ENCODE data around the gene AWAT2. TPM values are rescaled to one million over a fixed set of nuclear protein-coding genes. Genes with fewer than 3 reads are reported as not detected.

AWAT2 gene
- not detected for total RNA-seq

- H3K4me1 Mint-ChIP-seq: no peaks in the 10 kb centered on the region
- H3K36me3 Mint-ChIP-seq: no peaks in the 10 kb centered on the region
- peaks cover 1% of the 10 kb centered on the region for H3K27me3 Mint-ChIP-seq
- ATAC-seq (ENCODE audit: low read depth) (no peak), DNase-seq (no peak)
- H3K4me3 Mint-ChIP-seq: no peak within 1 kb of the TSS
- H3K9me3 Mint-ChIP-seq: no peaks in the 10 kb centered on the region
- no peak within 1 kb of the TSS for H3K27ac Mint-ChIP-seq
- POLR2A ChIA-PET: no interaction called here
Observed at GRCh38 chrX:70049925-70050324, at the start of gene AWAT2. AWAT2 (minus strand) TSS chrX:70049938; CDS start chrX:70049932, 6 bp downstream.

- H3K36me3 Mint-ChIP-seq: no peaks in the 10 kb centered on the region
- ATAC-seq (ENCODE audit: low read depth): no peak
- H3K27ac Mint-ChIP-seq: no peak overlapping the region
- peaks cover 4% of the 10 kb centered on the region for H3K27me3 Mint-ChIP-seq
- H3K9me3 Mint-ChIP-seq: no peaks in the 10 kb centered on the region
- no peak overlapping the region for H3K4me3 Mint-ChIP-seq
- POLR2A ChIA-PET: no interaction called here
- no peak for DNase-seq
- H3K4me1 Mint-ChIP-seq: no peaks in the 10 kb centered on the region
Observed at GRCh38 chrX:70096052-70096451, 46.3 kb upstream of the AWAT2 start.

GRCh38 chrX:70092247-70092646 is 42.5 kb upstream of the AWAT2 start:
- Mint-ChIP-seq H3K27ac (no peak overlapping the region), H3K27me3 (peaks cover 4% of the 10 kb centered on the region), H3K4me1 (peaks cover 2% of the 10 kb centered on the region), H3K9me3 (no peaks in the 10 kb centered on the region), H3K4me3 (no peak overlapping the region), H3K36me3 (no peaks in the 10 kb centered on the region)
- no peak for DNase-seq
- POLR2A ChIA-PET: no interaction called here
- no peak for ATAC-seq (ENCODE audit: low read depth)

- ATAC-seq (ENCODE audit: low read depth): no peak
- no peaks in the 10 kb centered on the region for H3K9me3 Mint-ChIP-seq
- H3K27ac Mint-ChIP-seq: no peak overlapping the region
- no peak for DNase-seq
- H3K4me1 Mint-ChIP-seq: peaks cover 2% of the 10 kb centered on the region
- H3K27me3 Mint-ChIP-seq: peaks cover 4% of the 10 kb centered on the region
- H3K4me3 Mint-ChIP-seq: no peak overlapping the region
- H3K36me3 Mint-ChIP-seq: no peaks in the 10 kb centered on the region
- POLR2A ChIA-PET: no interaction called here
Observed at GRCh38 chrX:70089604-70090297, 40.0 kb upstream of the AWAT2 start.

GRCh38 chrX:70088751-70089150 is 39.0 kb upstream of the AWAT2 start:
- no peak overlapping the region for H3K4me3 Mint-ChIP-seq
- H3K4me1 Mint-ChIP-seq: peaks cover 2% of the 10 kb centered on the region
- no peaks in the 10 kb centered on the region for H3K36me3 Mint-ChIP-seq
- no peak overlapping the region for H3K27ac Mint-ChIP-seq
- no peaks in the 10 kb centered on the region for H3K9me3 Mint-ChIP-seq
- no peak for ATAC-seq (ENCODE audit: low read depth)
- peaks cover 4% of the 10 kb centered on the region for H3K27me3 Mint-ChIP-seq
- POLR2A ChIA-PET: no interaction called here
- no peak for DNase-seq

GRCh38 chrX:70087857-70088630 is 38.3 kb upstream of the AWAT2 start:
- POLR2A ChIA-PET: no interaction called here
- peaks cover 4% of the 10 kb centered on the region for H3K27me3 Mint-ChIP-seq
- peaks cover 2% of the 10 kb centered on the region for H3K4me1 Mint-ChIP-seq
- ATAC-seq (ENCODE audit: low read depth) (no peak), DNase-seq (no peak)
- no peak overlapping the region for H3K4me3 Mint-ChIP-seq
- no peak overlapping the region for H3K27ac Mint-ChIP-seq
- no peaks in the 10 kb centered on the region for H3K9me3 Mint-ChIP-seq
- no peaks in the 10 kb centered on the region for H3K36me3 Mint-ChIP-seq

GRCh38 chrX:70084592-70085240 is 35.0 kb upstream of the AWAT2 start:
- Mint-ChIP-seq H3K27me3 (peaks cover 4% of the 10 kb centered on the region), H3K4me3 (no peak overlapping the region), H3K27ac (no peak overlapping the region), H3K9me3 (no peaks in the 10 kb centered on the region), H3K4me1 (peaks cover 1% of the 10 kb centered on the region), H3K36me3 (no peaks in the 10 kb centered on the region)
- ATAC-seq (ENCODE audit: low read depth) (no peak), DNase-seq (no peak)
- POLR2A ChIA-PET: no interaction called here

- Mint-ChIP-seq H3K36me3 (no peaks in the 10 kb centered on the region), H3K4me3 (no peak overlapping the region), H3K27me3 (no peaks in the 10 kb centered on the region), H3K27ac (no peak overlapping the region), H3K9me3 (no peaks in the 10 kb centered on the region), H3K4me1 (no peaks in the 10 kb centered on the region)
- ATAC-seq (ENCODE audit: low read depth): no peak
- DNase-seq: no peak
- POLR2A ChIA-PET: no interaction called here
Observed at GRCh38 chrX:70082723-70083122, 33.0 kb upstream of the AWAT2 start.

GRCh38 chrX:70079870-70080269 is 30.1 kb upstream of the AWAT2 start:
- Mint-ChIP-seq H3K27me3 (no peaks in the 10 kb centered on the region), H3K36me3 (no peaks in the 10 kb centered on the region), H3K4me3 (no peak overlapping the region), H3K9me3 (no peaks in the 10 kb centered on the region), H3K27ac (no peak overlapping the region), H3K4me1 (no peaks in the 10 kb centered on the region)
- POLR2A ChIA-PET: no interaction called here
- DNase-seq (no peak), ATAC-seq (ENCODE audit: low read depth) (no peak)

- H3K27ac Mint-ChIP-seq: no peak overlapping the region
- no peak for ATAC-seq (ENCODE audit: low read depth)
- POLR2A ChIA-PET: no interaction called here
Observed at GRCh38 chrX:70079297-70079696, 29.6 kb upstream of the AWAT2 start.

GRCh38 chrX:70066646-70067045 is 16.9 kb upstream of the AWAT2 start:
- H3K4me1 Mint-ChIP-seq: no peaks in the 10 kb centered on the region

More at GRCh38 chrX:70079297-70079696, 29.6 kb upstream of the AWAT2 start:
- no peaks in the 10 kb centered on the region for H3K9me3 Mint-ChIP-seq
- H3K27me3 Mint-ChIP-seq: no peaks in the 10 kb centered on the region
- H3K4me1 Mint-ChIP-seq: no peaks in the 10 kb centered on the region
- no peak for DNase-seq
- no peak overlapping the region for H3K4me3 Mint-ChIP-seq
- H3K36me3 Mint-ChIP-seq: no peaks in the 10 kb centered on the region

GRCh38 chrX:70062961-70063550 is 13.3 kb upstream of the AWAT2 start:
- Mint-ChIP-seq H3K27me3 (no peaks in the 10 kb centered on the region), H3K4me3 (no peak overlapping the region), H3K27ac (no peak overlapping the region), H3K36me3 (no peaks in the 10 kb centered on the region), H3K9me3 (no peaks in the 10 kb centered on the region), H3K4me1 (no peaks in the 10 kb centered on the region)
- POLR2A ChIA-PET: no interaction called here
- ATAC-seq (ENCODE audit: low read depth): no peak
- DNase-seq: no peak

More at GRCh38 chrX:70066646-70067045, 16.9 kb upstream of the AWAT2 start:
- ATAC-seq (ENCODE audit: low read depth): no peak
- Mint-ChIP-seq H3K4me3 (no peak overlapping the region), H3K9me3 (no peaks in the 10 kb centered on the region), H3K36me3 (no peaks in the 10 kb centered on the region), H3K27ac (no peak overlapping the region), H3K27me3 (no peaks in the 10 kb centered on the region)
- POLR2A ChIA-PET: no interaction called here
- no peak for DNase-seq

- no peak within 1 kb of the TSS for H3K4me3 Mint-ChIP-seq
- H3K36me3 Mint-ChIP-seq: no peaks in the 10 kb centered on the region
- H3K27ac Mint-ChIP-seq: no peak within 1 kb of the TSS
- no peak for DNase-seq
- H3K4me1 Mint-ChIP-seq: no peaks in the 10 kb centered on the region
- no peaks in the 10 kb centered on the region for H3K27me3 Mint-ChIP-seq
- POLR2A ChIA-PET: no interaction called here
- H3K9me3 Mint-ChIP-seq: no peaks in the 10 kb centered on the region
- ATAC-seq (ENCODE audit: low read depth): no peak
Observed at GRCh38 chrX:70062076-70062475, 12.3 kb upstream of the AWAT2 start, which contains the start of gene OTUD6A. OTUD6A (plus strand) TSS chrX:70062457; CDS start chrX:70062525, 68 bp downstream.

Data from activated naive CD8-positive, alpha-beta T cell treated with anti-CD3 and anti-CD28 coated beads, Interleukin-2, amount 10 ng/mL, durations not matched to agents 7 days and 5 days (primary cell).